Osteoblast (primary cell): ENCODE data around the gene PABPN1L. TPM values are rescaled to one million over a fixed set of nuclear protein-coding genes. Genes with fewer than 3 reads are reported as not detected.

ENCODE experiments used
- DNase-seq: peaks from one replicate; pipeline ENCODE4 v3.0.0; 2011; ENCODE audit warnings: low spot score, mixed read lengths; ENCODE audit not compliant: insufficient read length; ENCODE audit errors: missing footprints
- H2AFZ ChIP-seq: 2 replicates; pipeline ENCODE4 v1.6.0; 2011; ENCODE audit warnings: mild to moderate bottlenecking, low read length
- H3K27ac ChIP-seq: 2 replicates; pipeline ENCODE4 v1.5.1; 2011; ENCODE audit warnings: mild to moderate bottlenecking, low read depth, low read length, moderate library complexity
- H3K27me3 ChIP-seq: 2 replicates; pipeline ENCODE4 v1.6.0; 2012; ENCODE audit warnings: mild to moderate bottlenecking, control low read depth, inconsistent platforms, low read length, moderate library complexity; ENCODE audit not compliant: insufficient read depth
- H3K36me3 ChIP-seq: 2 replicates; pipeline ENCODE4 v1.5.1; 2011; ENCODE audit warnings: mild to moderate bottlenecking, low read length, control low read depth, moderate library complexity; ENCODE audit not compliant: insufficient read depth
- H3K4me1 ChIP-seq: 2 replicates; pipeline ENCODE4 v1.5.1; 2011; ENCODE audit warnings: mild to moderate bottlenecking, low read length, control low read depth, moderate library complexity; ENCODE audit not compliant: insufficient read depth
- H3K4me2 ChIP-seq: 2 replicates; pipeline ENCODE4 v1.6.0; 2011; ENCODE audit warnings: mild to moderate bottlenecking, low read length; ENCODE audit not compliant: insufficient read depth
- H3K4me3 ChIP-seq: fragments of 200-600 bp; sonication (generic); 3 replicates; pipeline ENCODE4 v1.5.1; 2012; ENCODE audit warnings: mild to moderate bottlenecking, low read length, inconsistent platforms; ENCODE audit not compliant: insufficient read depth
- H3K79me2 ChIP-seq: 2 replicates; pipeline ENCODE4 v1.6.0; 2012; ENCODE audit warnings: mild to moderate bottlenecking, low read length, control low read depth, inconsistent platforms; ENCODE audit not compliant: insufficient read depth
- H3K9me3 ChIP-seq: 2 replicates; pipeline ENCODE4 v1.5.1; 2011; ENCODE audit warnings: low read depth, low read length, control low read depth
- H4K20me1 ChIP-seq: 2 replicates; pipeline ENCODE4 v1.6.0; 2012; ENCODE audit warnings: mild to moderate bottlenecking, low read length, control low read depth; ENCODE audit not compliant: insufficient read depth
- CTCF ChIP-seq: IDR thresholded peaks from 2 replicates; pipeline ENCODE4 v1.5.1; 2011; ENCODE audit warnings: mild to moderate bottlenecking, low read depth, low read length, moderate library complexity; ENCODE audit errors: extremely low read depth
- total RNA-seq: library from RNA; depleted of rRNA; stranded (reverse); fragments of >200 nt; gene quantifications from 2 replicates; pipeline ENCODE4 v1.2.3, GENCODE V29; 2012

The PABPN1L gene
- total RNA-seq, 1 donor = not detected

- no peak for TF ChIP-seq CTCF
- no peaks in the 10 kb centered on the region for H3K36me3 ChIP-seq
- H2AFZ ChIP-seq = no peak overlapping the region
- no peak overlapping the region for H3K4me2 ChIP-seq
- no peaks in the 10 kb centered on the region for H3K4me1 ChIP-seq
- no peak overlapping the region for H3K27ac ChIP-seq
- peaks cover 27% of the 10 kb centered on the region for H3K27me3 ChIP-seq
- DNase-seq = no peak
- H3K9me3 ChIP-seq = no peaks in the 10 kb centered on the region
- no peak overlapping the region for H3K4me3 ChIP-seq
- no peaks in the 10 kb centered on the region for H4K20me1 ChIP-seq
- no peaks in the 10 kb centered on the region for H3K79me2 ChIP-seq
These were observed 9.3 kb upstream of the PABPN1L start for GRCh38 chr16:88875703-88876234.

DNA sequence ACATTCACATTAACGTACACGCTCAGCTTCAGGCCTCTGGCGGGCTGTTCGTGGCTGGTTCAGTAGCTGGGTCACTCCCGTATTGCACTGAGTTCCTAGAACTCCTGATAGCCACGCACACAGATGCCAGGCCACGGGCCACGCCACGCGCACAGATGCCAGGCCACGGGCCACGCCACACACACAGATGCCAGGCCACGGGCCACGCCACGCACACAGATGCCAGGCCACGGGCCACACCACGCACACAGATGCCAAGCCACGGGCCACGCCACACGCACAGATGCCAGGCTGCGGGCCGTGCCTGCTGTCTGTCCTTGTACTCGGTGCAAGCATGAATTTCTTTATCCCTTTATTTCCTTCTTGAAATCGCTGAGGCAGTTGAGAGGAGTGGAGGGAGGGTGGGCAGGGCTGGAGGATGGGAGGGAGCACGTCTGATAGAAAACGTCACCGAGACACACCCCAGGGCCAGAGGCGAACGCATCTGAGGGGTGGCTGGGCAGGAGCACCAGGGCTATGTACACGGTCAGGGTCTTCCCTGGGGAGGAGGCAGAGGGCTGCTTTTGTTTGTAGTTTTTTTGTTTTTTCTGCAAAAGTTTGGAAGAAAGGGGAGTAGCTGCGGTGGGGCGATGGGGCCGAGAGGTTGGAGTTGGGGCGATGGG, 8.6 kb upstream of the PABPN1L start:
- Histone ChIP-seq H3K4me2 (no peak overlapping the region), H3K36me3 (no peaks in the 10 kb centered on the region), H3K27ac (no peak overlapping the region), H4K20me1 (no peaks in the 10 kb centered on the region), H2AFZ (no peak overlapping the region), H3K4me3 (no peak overlapping the region), H3K9me3 (no peaks in the 10 kb centered on the region), H3K79me2 (no peaks in the 10 kb centered on the region), H3K4me1 (no peaks in the 10 kb centered on the region), H3K27me3 (peaks cover 29% of the 10 kb centered on the region)
- no peak for TF ChIP-seq CTCF
- no peak for DNase-seq

- H3K27ac ChIP-seq = no peak overlapping the region
- peaks cover 32% of the 10 kb centered on the region for H3K27me3 ChIP-seq
- H3K4me2 ChIP-seq = no peak overlapping the region
- H3K4me3 ChIP-seq = no peak overlapping the region
- no peaks in the 10 kb centered on the region for H4K20me1 ChIP-seq
- no peaks in the 10 kb centered on the region for H3K9me3 ChIP-seq
- no peaks in the 10 kb centered on the region for H3K4me1 ChIP-seq
- DNase-seq = no peak
- H2AFZ ChIP-seq = no peak overlapping the region
- no peak for TF ChIP-seq CTCF
- no peaks in the 10 kb centered on the region for H3K36me3 ChIP-seq
- no peaks in the 10 kb centered on the region for H3K79me2 ChIP-seq
These were observed 6.3 kb upstream of the PABPN1L start for GRCh38 chr16:88872650-88873331.

GRCh38 chr16:88871730-88872416, 5.4 kb upstream of the PABPN1L start:
- Histone ChIP-seq H3K79me2 (no peaks in the 10 kb centered on the region), H2AFZ (no peak overlapping the region), H3K27me3 (peaks cover 33% of the 10 kb centered on the region), H3K27ac (no peak overlapping the region), H3K4me3 (no peak overlapping the region), H3K9me3 (no peaks in the 10 kb centered on the region), H3K36me3 (no peaks in the 10 kb centered on the region), H3K4me2 (no peak overlapping the region), H4K20me1 (no peaks in the 10 kb centered on the region), H3K4me1 (no peaks in the 10 kb centered on the region)
- no peak for TF ChIP-seq CTCF
- no peak for DNase-seq
